Astrocyte (in vitro differentiated cells and primary cell): Measurements from ENCODE around the gene LIPM.

Experiments
- EZH2 ChIP-seq: IDR thresholded peaks from 2 replicates; pipeline ENCODE4 v1.6.1; 2012; ENCODE audit warnings: mild to moderate bottlenecking, low read length, inconsistent platforms; ENCODE audit not compliant: insufficient read depth
- TF ChIP-seq, protein P1 (sequence below): IDR thresholded peaks from 2 replicates; pipeline ENCODE4 v1.5.1; 2011; ENCODE audit warnings: low read depth, mild to moderate bottlenecking, inconsistent platforms, low read length, moderate library complexity; ENCODE audit not compliant: insufficient read depth

DNA sequence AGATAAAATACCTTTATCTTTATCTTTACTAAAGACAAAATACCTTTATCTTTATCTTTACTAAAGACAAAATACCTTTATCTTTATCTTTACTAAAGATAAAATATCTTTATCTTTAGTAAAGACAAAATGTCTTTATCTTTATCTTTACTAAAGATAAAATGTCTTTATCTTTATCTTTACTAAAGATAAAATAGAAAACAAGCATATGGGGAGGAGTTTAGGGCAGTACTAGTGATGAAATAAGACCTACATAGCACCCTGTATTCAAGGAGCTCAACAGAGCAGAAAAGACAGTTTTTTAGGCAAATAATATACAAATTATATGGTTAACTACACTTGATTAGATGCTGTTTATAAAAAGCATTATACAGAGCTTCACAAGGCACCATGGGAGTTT, 29.8 kb downstream of the LIPM start:
- TF ChIP-seq, protein P1, sequence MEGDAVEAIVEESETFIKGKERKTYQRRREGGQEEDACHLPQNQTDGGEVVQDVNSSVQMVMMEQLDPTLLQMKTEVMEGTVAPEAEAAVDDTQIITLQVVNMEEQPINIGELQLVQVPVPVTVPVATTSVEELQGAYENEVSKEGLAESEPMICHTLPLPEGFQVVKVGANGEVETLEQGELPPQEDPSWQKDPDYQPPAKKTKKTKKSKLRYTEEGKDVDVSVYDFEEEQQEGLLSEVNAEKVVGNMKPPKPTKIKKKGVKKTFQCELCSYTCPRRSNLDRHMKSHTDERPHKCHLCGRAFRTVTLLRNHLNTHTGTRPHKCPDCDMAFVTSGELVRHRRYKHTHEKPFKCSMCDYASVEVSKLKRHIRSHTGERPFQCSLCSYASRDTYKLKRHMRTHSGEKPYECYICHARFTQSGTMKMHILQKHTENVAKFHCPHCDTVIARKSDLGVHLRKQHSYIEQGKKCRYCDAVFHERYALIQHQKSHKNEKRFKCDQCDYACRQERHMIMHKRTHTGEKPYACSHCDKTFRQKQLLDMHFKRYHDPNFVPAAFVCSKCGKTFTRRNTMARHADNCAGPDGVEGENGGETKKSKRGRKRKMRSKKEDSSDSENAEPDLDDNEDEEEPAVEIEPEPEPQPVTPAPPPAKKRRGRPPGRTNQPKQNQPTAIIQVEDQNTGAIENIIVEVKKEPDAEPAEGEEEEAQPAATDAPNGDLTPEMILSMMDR, result no peak
- TF ChIP-seq EZH2, result no peak
